AG20443 (cell line): ENCODE results near the gene LEMD1.

Experiments used
- DNase-seq: peaks from one replicate; pipeline ENCODE4 v3.0.0; 2012; ENCODE audit warnings: low spot score, mixed read lengths

Gene LEMD1

GRCh38 chr1:205354259-205355074, 67.4 kb downstream of the LEMD1 start:
- peak; percentile 61 for DNase-seq

DNA sequence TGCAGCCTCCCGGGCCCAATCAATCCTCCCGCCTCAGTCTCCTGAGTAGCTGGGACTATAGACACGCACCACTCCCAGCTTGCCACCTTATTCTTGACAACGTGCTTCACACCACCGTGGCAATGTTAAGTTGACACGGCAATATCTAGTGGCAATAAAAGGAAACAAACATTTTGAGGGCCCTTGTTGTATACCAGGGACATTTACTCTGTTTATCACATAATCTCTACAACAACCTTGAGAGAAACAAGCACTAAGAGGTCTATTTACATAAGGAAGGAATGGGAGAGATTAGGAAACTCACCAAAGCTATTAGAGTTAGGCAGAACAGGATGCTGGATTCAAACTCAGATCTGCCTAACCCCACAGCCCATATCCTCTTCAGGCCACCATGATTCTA, 68.2 kb downstream of the LEMD1 start:
- DNase-seq = no peak

DNA sequence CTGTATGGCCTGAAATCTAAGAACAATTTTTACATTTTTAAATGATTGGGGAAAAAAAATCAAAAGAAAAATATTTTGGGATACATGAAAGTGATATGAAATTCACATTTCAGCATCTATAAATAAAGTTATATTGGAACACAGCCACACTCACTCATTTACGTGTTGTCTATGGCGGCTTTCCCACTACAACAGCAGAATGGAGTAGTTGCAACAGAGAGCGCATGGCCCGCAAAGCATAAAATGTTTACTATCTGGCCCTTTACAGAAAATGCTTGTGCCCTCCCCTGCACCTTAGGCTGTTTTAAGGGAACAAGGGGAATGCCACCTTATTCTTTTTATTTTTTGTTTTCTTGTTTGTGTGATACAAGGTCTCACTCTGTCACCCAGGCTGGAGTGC, 68.7 kb downstream of the LEMD1 start:
- DNase-seq = no peak

GRCh38 chr1:205351984-205352713, 69.7 kb downstream of the LEMD1 start:
- no peak for DNase-seq

DNA sequence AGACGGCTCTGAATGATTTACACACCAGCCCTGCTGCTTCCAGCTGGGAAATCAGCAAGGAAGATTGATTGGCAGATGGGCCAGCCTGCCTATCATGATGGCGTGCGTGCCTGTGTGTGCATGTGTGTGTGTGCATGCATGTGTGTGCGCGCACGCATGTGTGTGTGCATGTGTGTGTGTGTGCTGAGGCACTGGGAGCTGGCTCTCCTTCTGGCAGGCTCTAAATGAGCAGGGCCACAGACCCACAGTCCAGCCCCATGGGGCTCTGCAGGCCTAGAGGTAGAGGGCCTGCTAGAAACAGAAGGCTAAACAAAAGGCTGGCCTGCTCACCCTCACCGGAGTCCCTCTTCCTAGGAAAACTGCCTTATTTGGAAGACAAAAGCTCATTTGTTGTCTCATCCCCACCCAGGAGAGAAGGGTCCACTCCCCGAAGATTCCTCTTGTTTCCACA, 71.1 kb downstream of the LEMD1 start:
- no peak for DNase-seq

DNA sequence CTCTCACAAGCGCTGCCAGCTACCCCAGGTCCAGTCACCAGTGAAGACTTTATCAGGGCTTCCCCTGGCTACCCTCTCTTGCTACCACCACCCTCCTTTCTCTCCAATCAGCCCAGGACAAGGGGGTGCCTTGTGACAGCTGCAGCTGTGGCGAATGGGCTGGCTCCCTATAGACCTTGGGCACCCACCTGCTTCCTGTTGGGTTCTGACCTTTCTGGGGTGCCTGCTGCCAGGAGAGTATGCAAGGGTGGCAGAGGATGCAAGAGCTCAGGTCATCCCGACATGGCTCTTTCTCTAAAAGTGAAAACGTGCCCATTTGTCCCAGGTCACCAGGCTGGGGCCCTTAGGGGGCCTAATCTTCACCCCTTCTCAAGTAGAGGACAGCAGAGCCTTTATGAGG, 71.7 kb downstream of the LEMD1 start:
- no peak for DNase-seq

- no peak for DNase-seq
Observed at GRCh38 chr1:205348554-205349487, 73.0 kb downstream of the LEMD1 start.

GRCh38 chr1:205346956-205347574, 74.8 kb downstream of the LEMD1 start:
- no peak for DNase-seq

DNA sequence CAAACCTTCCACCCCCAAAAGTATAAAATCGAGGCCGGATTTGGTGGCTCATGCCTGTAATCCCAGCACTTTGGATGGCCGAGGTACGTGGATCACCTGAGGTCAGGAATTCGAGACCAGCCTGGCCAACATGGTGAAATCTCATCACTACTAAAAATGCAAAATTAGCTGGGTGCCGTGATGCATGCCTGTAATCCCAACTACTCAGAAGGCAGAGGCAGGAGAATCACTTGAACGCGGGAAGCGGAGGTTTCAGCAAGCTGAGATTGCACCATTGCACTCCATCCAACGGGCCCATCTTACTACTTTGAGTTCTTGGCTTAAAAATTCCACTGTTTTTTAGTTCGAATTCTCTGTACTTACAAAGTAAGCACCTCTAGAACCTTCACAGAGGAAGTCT, 76.1 kb downstream of the LEMD1 start:
- no peak for DNase-seq

- peak; percentile 33 for DNase-seq
Observed at GRCh38 chr1:205344066-205344928, 77.6 kb downstream of the LEMD1 start.

GRCh38 chr1:205343431-205344065, 78.3 kb downstream of the LEMD1 start:
- no peak for DNase-seq

- DNase-seq = no peak
Observed at GRCh38 chr1:205342986-205343385, 78.9 kb downstream of the LEMD1 start.

DNA sequence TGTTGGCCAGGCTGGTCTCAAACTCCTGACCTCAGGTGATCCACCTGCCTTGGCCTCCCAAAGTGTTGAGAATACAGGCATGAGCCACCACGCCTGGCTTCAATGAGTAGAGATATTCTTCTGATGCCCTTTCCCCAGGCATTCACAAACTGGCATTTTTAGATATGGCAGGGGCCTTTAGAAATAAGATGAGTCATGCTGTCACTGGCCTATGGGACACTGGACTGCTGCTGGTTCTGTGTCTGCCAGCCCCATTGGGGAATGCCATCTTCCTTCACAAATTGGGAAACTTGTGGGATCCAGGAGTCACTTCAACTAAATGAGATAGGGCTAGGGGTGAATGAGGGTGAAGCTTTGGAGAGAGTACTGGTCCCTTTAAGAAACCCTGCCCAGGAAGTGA, 81.2 kb downstream of the LEMD1 start:
- DNase-seq = no peak

DNA sequence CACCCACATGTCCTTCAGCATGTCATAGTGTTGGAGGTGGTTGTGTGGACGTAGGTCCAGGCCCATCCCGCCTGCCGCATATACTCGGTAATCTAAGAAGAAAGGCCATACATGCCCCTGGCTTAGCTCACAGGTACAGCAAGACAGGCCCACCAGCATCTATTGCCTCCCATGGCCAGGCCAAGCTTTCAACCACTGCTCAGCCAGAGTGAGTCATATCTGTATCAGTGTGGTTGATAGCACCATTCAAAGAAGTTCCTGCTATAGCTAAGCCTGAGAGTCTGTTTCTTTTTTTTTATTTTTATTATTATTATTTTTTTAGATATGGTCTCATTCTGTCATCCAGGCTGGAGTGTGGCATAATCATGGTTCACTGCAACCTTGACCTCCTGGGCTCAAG, 82.1 kb downstream of the LEMD1 start:
- DNase-seq = no peak

- no peak for DNase-seq
Observed at GRCh38 chr1:205339197-205339702, 82.6 kb downstream of the LEMD1 start.

DNA sequence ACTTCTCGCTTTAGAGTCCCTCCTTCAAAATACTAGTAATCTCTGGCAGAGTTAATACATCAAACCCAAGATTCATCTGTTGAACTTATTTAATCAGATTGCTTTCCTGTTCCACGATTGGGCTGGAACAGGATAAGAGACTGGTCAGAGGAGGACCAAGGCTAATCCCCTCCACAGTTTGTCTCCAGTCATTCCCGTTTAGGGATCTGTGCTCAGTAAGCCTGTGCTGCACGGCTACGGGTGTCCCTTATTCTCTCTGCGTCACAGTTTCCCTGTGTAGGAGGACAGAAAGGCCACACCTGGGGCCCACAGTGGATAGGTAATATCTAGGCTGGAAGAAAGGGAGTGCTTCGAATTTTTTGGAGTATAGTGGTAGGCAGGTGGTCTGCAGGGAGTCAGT, 83.8 kb downstream of the LEMD1 start:
- DNase-seq = no peak

GRCh38 chr1:205337481-205337880, 84.4 kb downstream of the LEMD1 start:
- no peak for DNase-seq

DNA sequence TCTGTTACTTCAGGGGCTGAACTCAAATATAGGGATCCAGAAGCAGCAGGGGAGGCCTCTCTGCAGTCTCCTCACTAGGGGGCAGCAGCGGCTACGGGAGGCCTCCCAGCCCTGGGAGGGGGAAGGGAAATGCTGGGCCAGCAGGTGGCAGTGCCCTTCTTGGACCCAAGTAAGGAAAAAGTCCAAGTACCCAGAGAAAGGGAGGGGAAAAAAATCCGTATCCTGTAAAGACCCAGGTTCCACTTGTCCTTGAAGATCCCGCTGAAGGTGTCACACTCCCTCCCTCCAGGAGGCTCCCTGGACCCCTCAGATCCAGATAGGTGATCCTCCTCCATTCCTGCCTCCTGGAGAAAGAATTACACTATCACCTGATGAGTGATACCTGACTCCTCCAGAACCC, 86.2 kb downstream of the LEMD1 start:
- DNase-seq = peak; percentile 90

DNA sequence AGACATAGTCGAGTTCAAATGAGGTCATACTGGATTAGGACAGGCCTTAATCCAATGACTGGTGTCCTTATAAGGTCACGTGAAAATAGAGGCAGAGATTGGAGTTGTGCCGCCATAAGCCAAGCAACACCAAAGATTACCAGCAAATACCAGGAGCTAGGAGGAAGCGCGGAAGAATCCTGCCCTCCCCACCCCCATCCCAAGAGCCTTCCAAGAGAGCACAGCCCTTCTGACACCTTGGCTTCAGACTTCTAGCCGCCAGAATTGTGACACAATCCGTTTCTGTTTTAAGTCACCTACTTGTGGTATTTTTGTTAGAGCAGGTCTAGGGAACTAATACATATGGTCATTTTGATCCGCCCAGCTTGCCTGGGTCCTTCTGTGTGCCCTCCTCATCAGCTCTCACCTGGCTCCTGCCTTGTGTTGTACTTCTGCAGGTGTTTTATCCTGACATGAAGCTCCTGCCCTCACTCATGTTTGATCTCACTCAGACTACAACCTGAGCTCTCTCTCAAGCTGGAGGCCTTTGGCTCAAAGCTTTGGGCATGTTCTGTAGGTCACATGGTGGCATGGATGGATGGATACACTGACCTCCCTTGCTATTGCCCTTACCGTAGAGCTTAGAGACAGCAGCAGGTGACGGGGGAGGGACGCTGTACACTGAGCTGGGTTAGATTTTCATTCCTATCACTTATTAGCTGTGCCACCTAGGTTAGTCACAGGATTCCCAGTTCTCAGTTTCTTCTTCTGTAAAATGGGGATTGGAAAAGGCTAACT, 89.7 kb downstream of the LEMD1 start:
- DNase-seq = no peak
